Left kidney (tissue), 2 donors: ENCODE results near the gene STIMATE. TPM values are rescaled to one million over a fixed set of nuclear protein-coding genes. Genes with fewer than 3 reads are reported as not detected.

Experiments used
- DNase-seq: peaks from one replicate; pipeline ENCODE4 v3.0.0-alpha.2; 2013
- polyA plus RNA-seq: library from polyadenylated mRNA; unstranded; fragments of 120-200 nt; gene quantifications from one replicate; pipeline ENCODE4 v1.2.1, GENCODE V29; 2013; ENCODE audit not compliant: insufficient read length

Gene STIMATE
- polyA plus RNA-seq, 1 donor, result 17.6 TPM

DNA sequence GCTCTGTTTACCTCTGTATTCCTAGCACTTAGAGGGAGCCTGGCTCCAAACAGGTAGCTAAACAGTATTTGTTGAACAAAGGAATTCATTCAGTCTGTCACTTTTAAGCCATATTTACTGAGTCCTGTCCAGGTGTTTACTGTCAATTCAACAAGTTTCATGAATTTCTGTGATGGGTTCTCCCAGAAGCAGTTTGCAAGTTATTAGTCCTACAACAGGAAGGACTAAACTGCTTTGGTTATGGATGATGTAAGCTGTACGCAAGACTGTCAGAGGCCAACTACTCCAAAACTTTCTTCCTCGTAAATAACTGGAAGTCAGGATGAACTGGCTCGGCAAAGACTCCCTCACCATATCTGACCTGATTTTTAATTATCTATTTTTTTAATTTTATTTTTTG lies 25.1 kb downstream of the STIMATE start:
- DNase-seq, result no peak

- DNase-seq, result no peak
These were observed 25.6 kb downstream of the STIMATE start for GRCh38 chr3:52871761-52872160.

GRCh38 chr3:52870471-52870870 lies 26.9 kb downstream of the STIMATE start:
- DNase-seq, result no peak

- no peak for DNase-seq
These were observed 30.9 kb downstream of the STIMATE start for GRCh38 chr3:52866427-52866826.

DNA sequence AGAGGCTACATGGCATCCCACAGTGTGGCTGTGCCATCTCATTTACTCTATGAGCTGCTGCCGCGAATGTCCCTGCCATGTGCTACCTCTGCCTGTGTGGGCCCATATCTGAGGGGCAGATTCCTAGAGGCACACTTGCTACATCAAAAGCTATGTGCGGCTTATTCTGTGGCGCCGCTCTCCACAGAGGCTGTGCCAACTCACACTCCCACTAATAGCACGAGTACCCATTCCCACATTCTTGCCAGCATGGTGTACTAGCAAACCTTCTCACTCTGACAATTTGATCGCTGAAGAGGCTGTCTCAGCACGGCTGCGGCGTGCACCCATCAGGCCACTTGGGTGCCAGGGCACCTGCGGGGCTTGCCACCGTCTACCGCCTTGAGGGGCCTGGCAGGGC lies 31.4 kb downstream of the STIMATE start:
- DNase-seq, result no peak

DNA sequence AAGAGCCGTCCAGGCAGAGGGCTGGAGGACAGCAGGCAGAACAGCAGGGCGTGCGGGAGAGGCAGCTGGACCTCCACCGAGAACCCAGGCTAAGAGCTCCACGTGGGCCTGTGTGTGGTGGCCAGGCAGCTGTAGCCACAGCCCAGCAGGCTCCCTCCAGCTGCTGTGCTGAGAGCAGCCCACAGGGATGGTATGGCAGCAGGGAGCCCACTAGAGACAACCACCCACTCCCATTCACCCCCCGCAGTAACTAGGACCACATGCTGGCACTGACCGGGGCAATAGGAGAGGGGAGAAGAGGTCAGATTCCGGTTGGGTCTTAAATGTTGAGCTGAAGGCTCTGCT lies 37.0 kb downstream of the STIMATE start:
- no peak for DNase-seq

GRCh38 chr3:52859686-52860423 lies 37.5 kb downstream of the STIMATE start:
- no peak for DNase-seq

DNA sequence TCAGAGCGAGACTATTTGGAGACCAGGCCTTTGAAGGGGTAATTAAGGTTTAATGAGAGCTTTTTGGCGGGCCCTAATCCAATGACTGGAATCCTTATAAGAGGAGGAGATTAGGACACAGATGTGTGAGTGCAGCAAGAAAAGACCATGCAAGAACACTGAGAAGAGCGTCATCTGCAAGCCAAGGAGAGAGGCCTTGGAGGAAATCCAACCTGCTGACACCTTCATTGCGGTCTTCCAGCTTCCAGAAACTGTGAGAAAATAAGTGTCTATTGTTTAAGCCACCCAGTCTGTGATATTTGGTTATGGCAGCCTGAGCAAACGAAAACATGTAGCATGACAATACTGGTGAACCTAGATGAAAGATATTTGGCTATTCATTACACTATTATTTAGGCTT lies 39.5 kb downstream of the STIMATE start:
- no peak for DNase-seq

DNA sequence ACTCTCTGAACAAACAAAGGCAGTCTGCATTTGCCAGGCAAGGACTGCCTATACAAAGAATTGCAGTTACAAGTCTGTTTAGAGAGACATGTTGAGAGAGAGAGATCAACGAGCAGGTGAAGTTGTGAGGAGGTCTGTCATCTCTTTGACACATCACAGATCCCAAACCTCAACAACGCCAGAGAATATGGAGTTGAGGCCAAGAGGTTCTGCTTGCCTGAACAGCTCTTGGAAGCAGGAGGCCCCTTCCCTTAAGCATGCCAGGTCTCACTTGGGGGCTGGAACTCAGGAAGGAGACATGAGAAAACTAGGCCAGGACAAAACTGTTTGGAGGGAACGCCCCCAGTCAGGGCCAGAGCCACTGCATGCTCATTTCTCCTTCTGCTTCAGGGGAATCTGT lies 40.2 kb downstream of the STIMATE start:
- DNase-seq, result no peak

GRCh38 chr3:52856666-52857065 lies 40.7 kb downstream of the STIMATE start:
- DNase-seq, result no peak

- no peak for DNase-seq
These were observed 43.3 kb downstream of the STIMATE start for GRCh38 chr3:52854013-52854412.

DNA sequence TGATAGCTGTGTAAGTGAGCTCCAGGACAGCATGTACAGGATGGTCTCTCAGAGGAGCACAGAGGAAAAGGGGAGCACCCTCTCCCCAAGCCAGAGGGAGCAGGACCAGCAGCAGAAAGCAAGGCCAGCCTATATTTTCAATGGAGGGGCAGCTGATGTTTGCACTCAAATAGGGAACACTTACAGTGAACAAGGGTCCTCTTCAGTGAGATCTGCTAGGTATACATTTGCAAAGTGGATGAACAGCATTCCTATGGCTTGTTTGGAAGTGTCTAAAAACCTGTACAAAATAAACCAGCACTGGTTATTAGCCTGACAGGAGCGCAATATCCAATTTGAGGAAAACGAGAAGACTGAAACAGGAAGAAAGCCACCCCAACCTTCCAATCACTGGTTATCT lies 44.9 kb downstream of the STIMATE start:
- no peak for DNase-seq

GRCh38 chr3:52851348-52851747 lies 46.0 kb downstream of the STIMATE start:
- no peak for DNase-seq

GRCh38 chr3:52849656-52850055 lies 47.7 kb downstream of the STIMATE start:
- DNase-seq, result no peak

GRCh38 chr3:52848617-52849016 lies 48.7 kb downstream of the STIMATE start:
- DNase-seq, result no peak

- DNase-seq, result no peak
These were observed 49.6 kb downstream of the STIMATE start for GRCh38 chr3:52847726-52848125.

GRCh38 chr3:52847241-52847640 lies 50.1 kb downstream of the STIMATE start:
- no peak for DNase-seq

DNA sequence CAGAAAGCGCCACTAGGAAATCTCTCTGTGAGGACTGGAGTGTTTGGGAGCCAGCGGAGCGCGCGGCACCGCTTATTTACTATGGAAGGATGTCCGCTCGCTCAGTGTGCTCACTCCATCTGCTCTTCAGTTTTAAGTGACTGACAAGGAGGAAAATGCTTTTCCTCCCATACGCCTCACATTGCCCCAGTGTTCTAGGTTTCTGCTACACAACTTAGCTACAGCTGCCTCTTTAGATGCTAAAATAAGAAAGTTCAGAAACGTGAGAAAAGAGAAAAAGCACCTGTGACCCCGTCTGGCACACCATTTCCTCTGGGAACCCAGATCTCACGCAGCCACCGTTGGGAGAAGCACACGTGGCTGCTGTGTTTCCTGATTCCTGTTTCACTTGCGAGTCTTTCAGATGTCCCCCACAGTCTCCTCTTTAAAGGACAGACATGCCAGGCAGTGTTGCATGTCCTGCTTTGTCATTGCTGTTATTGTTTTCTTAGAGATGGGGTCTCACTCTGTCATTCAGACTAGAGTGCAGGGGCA lies 50.8 kb downstream of the STIMATE start:
- DNase-seq, result no peak

GRCh38 chr3:52845691-52846431 lies 51.5 kb downstream of the STIMATE start:
- DNase-seq, result no peak

DNA sequence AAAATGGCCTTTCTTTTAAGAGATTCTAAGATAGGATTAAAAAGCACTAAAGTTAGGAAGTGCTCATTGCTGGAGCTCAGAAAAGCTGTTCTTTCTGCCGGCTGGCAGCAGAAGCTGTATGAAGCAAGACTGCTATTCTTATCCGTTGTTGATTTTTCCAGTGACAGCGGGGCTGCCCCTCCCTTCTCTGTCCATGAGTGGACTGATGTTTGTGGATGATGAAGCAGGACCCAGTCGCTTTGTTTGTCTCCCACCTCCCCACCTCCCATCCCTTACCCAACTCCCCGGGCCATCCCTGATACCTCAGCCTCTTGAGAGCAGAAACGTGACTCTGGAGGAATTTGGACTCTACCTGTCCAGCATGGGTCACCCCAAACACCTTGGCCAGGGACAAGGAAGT lies 52.2 kb downstream of the STIMATE start:
- no peak for DNase-seq

GRCh38 chr3:52844290-52844975 lies 52.9 kb downstream of the STIMATE start:
- no peak for DNase-seq

- no peak for DNase-seq
These were observed 53.5 kb downstream of the STIMATE start for GRCh38 chr3:52843881-52844280.
